Effector memory CD4-positive, alpha-beta T cell (primary cell): Measurements from ENCODE around the gene WASF3.

ENCODE experiments used
- DNase-seq, 3 donors: peaks; one replicate each; pipeline ENCODE4 v3.0.0-alpha.2; 2020
- H3K27ac ChIP-seq: 2 replicates; pipeline ENCODE4 v1.7.0; 2013; ENCODE audit warnings: mild to moderate bottlenecking, low read length, moderate library complexity; ENCODE audit not compliant: insufficient read depth, poor library complexity, severe bottlenecking
- H3K27me3 ChIP-seq: replicated peaks from 2 replicates; pipeline ENCODE4 v1.7.0; 2013; ENCODE audit warnings: mild to moderate bottlenecking, low read length; ENCODE audit not compliant: insufficient read depth, control insufficient read depth, poor library complexity, severe bottlenecking
- H3K36me3 ChIP-seq: 2 replicates; pipeline ENCODE4 v1.7.0; 2013; ENCODE audit warnings: mild to moderate bottlenecking, low read length, moderate library complexity; ENCODE audit not compliant: control insufficient read depth, insufficient read depth
- H3K4me1 ChIP-seq: 2 replicates; pipeline ENCODE4 v1.7.0; 2013; ENCODE audit warnings: low read length, mild to moderate bottlenecking; ENCODE audit not compliant: control insufficient read depth, insufficient read depth, poor library complexity, severe bottlenecking
- H3K4me3 ChIP-seq: 2 replicates; pipeline ENCODE4 v1.7.0; 2013; ENCODE audit warnings: low read length, low read depth, mild to moderate bottlenecking; ENCODE audit not compliant: insufficient read depth, poor library complexity, severe bottlenecking
- H3K9me3 ChIP-seq: 2 replicates; pipeline ENCODE4 v1.7.0; 2013; ENCODE audit warnings: mild to moderate bottlenecking, low read length, moderate library complexity; ENCODE audit not compliant: control insufficient read depth

WASF3 gene

GRCh38 chr13:26685606-26686005 is 128.1 kb downstream of the WASF3 start:
- H3K36me3 ChIP-seq: no peaks in the 10 kb centered on the region
- H3K9me3 ChIP-seq: no peaks in the 10 kb centered on the region
- H3K4me3 ChIP-seq: no peak overlapping the region
- no peaks in the 10 kb centered on the region for H3K4me1 ChIP-seq
- no peak overlapping the region for H3K27ac ChIP-seq
- H3K27me3 ChIP-seq: no peaks in the 10 kb centered on the region
- DNase-seq: no peak

GRCh38 chr13:26686285-26686684 is 128.8 kb downstream of the WASF3 start:
- Histone ChIP-seq H3K27ac (no peak overlapping the region), H3K9me3 (no peaks in the 10 kb centered on the region), H3K4me3 (no peak overlapping the region), H3K4me1 (no peaks in the 10 kb centered on the region), H3K27me3 (no peaks in the 10 kb centered on the region), H3K36me3 (no peaks in the 10 kb centered on the region)
- no peak for DNase-seq

GRCh38 chr13:26688286-26688685 is 130.8 kb downstream of the WASF3 start:
- Histone ChIP-seq H3K27ac (no peak overlapping the region), H3K27me3 (no peaks in the 10 kb centered on the region), H3K4me1 (no peaks in the 10 kb centered on the region), H3K36me3 (no peaks in the 10 kb centered on the region), H3K9me3 (no peaks in the 10 kb centered on the region), H3K4me3 (no peak overlapping the region)
- no peak for DNase-seq

- Histone ChIP-seq H3K4me3 (no peak overlapping the region), H3K27me3 (no peaks in the 10 kb centered on the region), H3K27ac (no peak overlapping the region), H3K4me1 (no peaks in the 10 kb centered on the region), H3K36me3 (no peaks in the 10 kb centered on the region), H3K9me3 (no peaks in the 10 kb centered on the region)
- no peak for DNase-seq
These were observed 131.5 kb downstream of the WASF3 start for GRCh38 chr13:26688980-26689379.

GRCh38 chr13:26693749-26694463 is 136.4 kb downstream of the WASF3 start:
- Histone ChIP-seq H3K4me1 (no peaks in the 10 kb centered on the region), H3K9me3 (no peaks in the 10 kb centered on the region), H3K4me3 (no peak overlapping the region), H3K27me3 (no peaks in the 10 kb centered on the region), H3K36me3 (no peaks in the 10 kb centered on the region), H3K27ac (no peak overlapping the region)
- DNase-seq: no peak

- Histone ChIP-seq H3K36me3 (no peaks in the 10 kb centered on the region), H3K4me3 (no peak overlapping the region), H3K27me3 (no peaks in the 10 kb centered on the region), H3K9me3 (no peaks in the 10 kb centered on the region), H3K27ac (no peak overlapping the region), H3K4me1 (no peaks in the 10 kb centered on the region)
- DNase-seq: no peak
These were observed 137.3 kb downstream of the WASF3 start for GRCh38 chr13:26694609-26695359.

GRCh38 chr13:26695360-26695705 is 137.8 kb downstream of the WASF3 start:
- H3K27me3 ChIP-seq: no peaks in the 10 kb centered on the region
- H3K9me3 ChIP-seq: no peaks in the 10 kb centered on the region
- no peak overlapping the region for H3K4me3 ChIP-seq
- DNase-seq: no peak
- no peak overlapping the region for H3K27ac ChIP-seq
- H3K36me3 ChIP-seq: no peaks in the 10 kb centered on the region
- no peaks in the 10 kb centered on the region for H3K4me1 ChIP-seq

- H3K9me3 ChIP-seq: no peaks in the 10 kb centered on the region
- H3K27me3 ChIP-seq: no peaks in the 10 kb centered on the region
- no peak overlapping the region for H3K27ac ChIP-seq
- H3K36me3 ChIP-seq: no peaks in the 10 kb centered on the region
- no peaks in the 10 kb centered on the region for H3K4me1 ChIP-seq
- H3K4me3 ChIP-seq: no peak overlapping the region
- no peak for DNase-seq
These were observed 138.4 kb downstream of the WASF3 start for GRCh38 chr13:26695891-26696311.

- Histone ChIP-seq H3K4me1 (no peaks in the 10 kb centered on the region), H3K36me3 (no peaks in the 10 kb centered on the region), H3K9me3 (no peaks in the 10 kb centered on the region), H3K4me3 (no peak overlapping the region), H3K27me3 (no peaks in the 10 kb centered on the region), H3K27ac (no peak overlapping the region)
- DNase-seq: no peak
These were observed 139.8 kb downstream of the WASF3 start for GRCh38 chr13:26697069-26697955.
